Endothelial cell of umbilical vein (primary cell): ENCODE results near the gene LBHD2.
A peak's percentile ranks its signal among the peaks of the same experiment; 100 is the strongest.

Source experiments
- GATA2 ChIP-seq: IDR thresholded peaks from 2 replicates; pipeline ENCODE4 v1.7.0; 2011; ENCODE audit warnings: low read depth, mild to moderate bottlenecking, moderate library complexity, mixed read lengths, low read length; ENCODE audit not compliant: insufficient read length, insufficient read depth
- POLR2A ChIP-seq: IDR thresholded peaks from 2 replicates; pipeline ENCODE4 v1.6.1; 2012; ENCODE audit warnings: low read depth, mild to moderate bottlenecking, control low read depth, low read length
- POLR2AphosphoS5 ChIP-seq: IDR thresholded peaks from 2 replicates; pipeline ENCODE4 v1.6.1; 2012; ENCODE audit warnings: low read depth, mild to moderate bottlenecking, control low read depth, low read length, moderate library complexity; ENCODE audit not compliant: insufficient read depth
- TF ChIP-seq, protein P1 (sequence below), 2 donors: IDR thresholded peaks; 1 replicate in 1 of 2; 2 replicates in 1 of 2; pipeline ENCODE4 v1.5.1; 2011; ENCODE audit warnings: low read length in 2 of 2, mild to moderate bottlenecking in 2 of 2, moderate library complexity in 2 of 2, control low read depth in 1 of 2, inconsistent platforms in 1 of 2, low read depth in 1 of 2; ENCODE audit not compliant: insufficient read depth in 1 of 2; ENCODE audit errors: extremely low read depth in 1 of 2

DNA sequence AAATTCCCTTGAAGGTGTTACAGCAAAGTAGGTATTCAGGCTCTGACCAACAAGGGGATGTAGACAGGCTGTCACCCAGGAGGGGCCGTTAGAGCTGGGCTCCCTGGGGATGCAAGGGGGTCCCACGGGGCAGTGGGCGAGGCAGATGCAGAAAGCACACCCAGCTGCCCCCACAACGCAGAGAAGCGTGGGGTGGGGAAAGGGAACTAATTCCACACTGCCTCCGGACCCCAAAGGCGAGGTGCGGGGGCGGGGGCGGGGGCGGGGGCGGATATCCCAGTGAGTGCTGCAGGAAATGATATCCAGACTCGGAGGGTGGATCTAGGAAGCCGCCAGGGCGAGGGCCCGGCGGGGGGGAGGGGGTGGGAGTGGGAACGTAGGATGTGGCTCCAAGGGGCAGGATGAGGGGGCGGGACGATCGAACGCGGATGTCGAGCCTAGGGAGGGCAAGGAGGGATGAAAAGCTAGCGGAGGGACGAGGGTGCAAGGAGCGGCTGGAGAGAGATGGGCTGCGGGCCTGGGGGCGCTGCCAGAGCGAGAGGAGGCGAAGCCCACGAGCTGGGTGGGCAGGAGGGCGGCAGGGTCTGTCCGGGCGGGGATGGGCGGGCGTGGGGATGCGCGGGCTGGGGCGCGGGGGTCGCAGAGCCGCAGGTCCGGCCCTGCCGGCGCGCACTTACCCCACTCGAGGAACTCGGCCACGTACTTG is 27.5 kb upstream of the LBHD2 start:
- TF ChIP-seq, protein P1, sequence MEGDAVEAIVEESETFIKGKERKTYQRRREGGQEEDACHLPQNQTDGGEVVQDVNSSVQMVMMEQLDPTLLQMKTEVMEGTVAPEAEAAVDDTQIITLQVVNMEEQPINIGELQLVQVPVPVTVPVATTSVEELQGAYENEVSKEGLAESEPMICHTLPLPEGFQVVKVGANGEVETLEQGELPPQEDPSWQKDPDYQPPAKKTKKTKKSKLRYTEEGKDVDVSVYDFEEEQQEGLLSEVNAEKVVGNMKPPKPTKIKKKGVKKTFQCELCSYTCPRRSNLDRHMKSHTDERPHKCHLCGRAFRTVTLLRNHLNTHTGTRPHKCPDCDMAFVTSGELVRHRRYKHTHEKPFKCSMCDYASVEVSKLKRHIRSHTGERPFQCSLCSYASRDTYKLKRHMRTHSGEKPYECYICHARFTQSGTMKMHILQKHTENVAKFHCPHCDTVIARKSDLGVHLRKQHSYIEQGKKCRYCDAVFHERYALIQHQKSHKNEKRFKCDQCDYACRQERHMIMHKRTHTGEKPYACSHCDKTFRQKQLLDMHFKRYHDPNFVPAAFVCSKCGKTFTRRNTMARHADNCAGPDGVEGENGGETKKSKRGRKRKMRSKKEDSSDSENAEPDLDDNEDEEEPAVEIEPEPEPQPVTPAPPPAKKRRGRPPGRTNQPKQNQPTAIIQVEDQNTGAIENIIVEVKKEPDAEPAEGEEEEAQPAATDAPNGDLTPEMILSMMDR (IDR thresholded peaks at IDR 0.05; ENCODE audit: extremely low read depth in 1 of 2, insufficient read depth in 1 of 2, low read depth in 1 of 2, low read length in 2 of 2): no peak
- peak; percentile 70 for TF ChIP-seq POLR2A
- peak; percentile 80 for TF ChIP-seq POLR2AphosphoS5
- TF ChIP-seq GATA2: no peak
